Measurements from ENCODE around the gene KIF24. TPM values are rescaled to one million over a fixed set of nuclear protein-coding genes. Genes with fewer than 3 reads are reported as not detected.

KIF24 gene
- total RNA-seq, 2 donors from 2014 or later = 0.56 to 1.1 TPM

DNA sequence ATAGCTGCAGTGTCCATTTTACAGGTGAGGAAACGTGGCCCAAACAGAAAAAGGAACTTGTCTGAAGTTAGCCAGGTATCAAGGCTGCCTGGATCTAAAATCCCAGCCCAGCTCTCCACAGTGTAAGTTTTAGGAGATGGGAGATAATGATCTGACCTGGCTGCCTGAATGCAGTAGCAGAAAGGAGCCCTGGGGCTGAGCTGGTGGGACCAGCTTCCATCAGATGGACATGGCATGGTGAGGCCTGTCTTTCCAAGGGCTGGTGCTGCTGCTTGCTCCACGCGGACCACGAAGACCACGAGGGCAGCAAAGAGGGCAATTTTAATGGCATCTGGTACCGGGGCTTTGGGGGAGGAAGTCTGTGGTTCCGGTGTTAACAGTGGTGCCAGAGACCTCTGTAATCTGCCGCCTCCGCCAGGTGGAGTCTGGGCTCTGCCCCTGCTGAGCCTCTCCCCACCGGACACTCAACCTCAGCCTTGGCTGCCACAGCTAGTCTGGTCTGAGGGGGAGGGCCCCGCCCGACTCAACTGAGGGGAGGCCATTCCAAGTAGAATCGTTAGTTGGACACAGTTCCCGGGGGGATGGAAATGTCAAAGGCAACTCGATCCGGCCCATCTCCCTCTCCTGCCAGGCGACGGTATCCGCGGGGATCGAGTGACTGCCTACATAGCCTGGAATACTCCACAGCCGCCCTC lies 47.0 kb upstream of the KIF24 start:
- Histone ChIP-seq H3K9me3 (no peaks in the 10 kb centered on the region), H3K4me1 (ENCODE audit: control insufficient read depth in 1 of 2, low read depth in 2 of 2) (peaks cover 14 to 27% of the 10 kb centered on the region in 2 donors), H3K27me3 (replicated peaks; ENCODE audit: insufficient read depth) (no peaks in the 10 kb centered on the region), H3K4me3 (peak overlapping the region; percentile 79), H3K27ac (peak overlapping the region; percentile 13 to 59), H3K36me3 (peaks cover 13% of the 10 kb centered on the region)
- ATAC-seq (ENCODE audit: insufficient number of reproducible peaks, low FRiP score, low read depth) (no peak), DNase-seq (ENCODE audit: low spot score) (no peak)
- TF ChIP-seq, protein P1, sequence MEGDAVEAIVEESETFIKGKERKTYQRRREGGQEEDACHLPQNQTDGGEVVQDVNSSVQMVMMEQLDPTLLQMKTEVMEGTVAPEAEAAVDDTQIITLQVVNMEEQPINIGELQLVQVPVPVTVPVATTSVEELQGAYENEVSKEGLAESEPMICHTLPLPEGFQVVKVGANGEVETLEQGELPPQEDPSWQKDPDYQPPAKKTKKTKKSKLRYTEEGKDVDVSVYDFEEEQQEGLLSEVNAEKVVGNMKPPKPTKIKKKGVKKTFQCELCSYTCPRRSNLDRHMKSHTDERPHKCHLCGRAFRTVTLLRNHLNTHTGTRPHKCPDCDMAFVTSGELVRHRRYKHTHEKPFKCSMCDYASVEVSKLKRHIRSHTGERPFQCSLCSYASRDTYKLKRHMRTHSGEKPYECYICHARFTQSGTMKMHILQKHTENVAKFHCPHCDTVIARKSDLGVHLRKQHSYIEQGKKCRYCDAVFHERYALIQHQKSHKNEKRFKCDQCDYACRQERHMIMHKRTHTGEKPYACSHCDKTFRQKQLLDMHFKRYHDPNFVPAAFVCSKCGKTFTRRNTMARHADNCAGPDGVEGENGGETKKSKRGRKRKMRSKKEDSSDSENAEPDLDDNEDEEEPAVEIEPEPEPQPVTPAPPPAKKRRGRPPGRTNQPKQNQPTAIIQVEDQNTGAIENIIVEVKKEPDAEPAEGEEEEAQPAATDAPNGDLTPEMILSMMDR (IDR thresholded peaks at IDR 0.05) = no peak

DNA sequence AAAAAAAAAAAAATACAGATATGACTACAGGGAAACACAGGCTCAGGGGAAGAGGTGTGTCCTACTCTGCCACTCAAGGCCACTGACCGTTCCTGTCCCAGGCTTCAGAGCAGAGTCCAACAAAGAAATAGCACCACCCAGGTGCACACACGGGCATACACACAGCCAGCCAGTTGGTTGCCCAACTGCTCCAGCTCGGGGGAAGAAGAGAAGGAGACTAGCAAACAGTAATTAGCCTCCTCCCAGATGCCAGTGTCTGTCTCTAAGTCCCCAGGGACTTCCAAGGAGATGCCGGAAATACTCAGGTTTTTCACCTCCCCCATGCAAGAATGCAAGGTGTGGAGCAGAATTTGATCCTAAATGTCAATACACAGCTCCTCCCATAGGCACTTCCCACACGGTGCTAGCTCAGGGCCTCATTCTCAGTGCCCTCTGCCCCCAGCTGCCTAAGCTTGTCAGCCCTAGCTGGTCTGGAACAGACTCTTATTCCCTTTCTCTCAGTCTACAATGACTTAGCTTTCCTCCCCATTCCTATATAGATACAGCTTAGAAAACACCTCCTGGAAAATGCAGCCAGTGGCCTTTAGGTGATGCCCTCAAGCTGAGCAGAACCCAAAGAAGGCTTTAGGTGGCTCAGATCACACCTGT lies 46.0 kb upstream of the KIF24 start:
- peaks cover 18% of the 10 kb centered on the region for H3K36me3 ChIP-seq
- no peak overlapping the region for H3K4me3 ChIP-seq
- TF ChIP-seq, protein P1 (IDR thresholded peaks at IDR 0.05) = no peak
- H3K27me3 ChIP-seq (replicated peaks; ENCODE audit: insufficient read depth) = no peaks in the 10 kb centered on the region
- ATAC-seq (ENCODE audit: insufficient number of reproducible peaks, low FRiP score, low read depth) (no peak), DNase-seq (ENCODE audit: low spot score) (no peak)
- no peaks in the 10 kb centered on the region for H3K9me3 ChIP-seq
- peaks cover 9 to 19% of the 10 kb centered on the region in 2 donors for H3K4me1 ChIP-seq (ENCODE audit: control insufficient read depth in 1 of 2, low read depth in 2 of 2)
- peak overlapping the region; percentile 4 to 59 for H3K27ac ChIP-seq

DNA sequence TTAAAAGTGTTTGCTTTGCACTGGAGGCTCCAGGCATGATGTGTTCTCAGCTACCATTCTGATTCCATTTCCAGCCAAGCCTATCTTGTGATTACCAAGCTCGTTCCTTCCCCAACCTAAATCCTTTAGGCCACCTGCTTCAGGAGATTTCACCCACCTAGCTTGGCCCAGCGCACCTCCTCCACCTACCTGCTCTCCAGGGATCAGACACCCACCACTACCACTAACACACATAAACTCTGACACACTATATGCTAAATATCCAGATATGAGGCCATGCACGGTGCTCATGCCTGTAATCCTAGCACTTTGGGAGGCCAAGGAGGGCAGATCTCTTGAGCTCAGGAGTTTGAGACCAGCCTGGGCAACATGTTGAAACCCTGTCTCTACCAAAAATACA lies 45.3 kb upstream of the KIF24 start:
- H3K4me3 ChIP-seq = no peak overlapping the region
- no peak overlapping the region for H3K27ac ChIP-seq
- no peaks in the 10 kb centered on the region for H3K9me3 ChIP-seq
- peaks cover 22% of the 10 kb centered on the region for H3K36me3 ChIP-seq
- DNase-seq (ENCODE audit: low spot score) (no peak), ATAC-seq (ENCODE audit: insufficient number of reproducible peaks, low FRiP score, low read depth) (no peak)
- H3K4me1 ChIP-seq (ENCODE audit: control insufficient read depth in 1 of 2, low read depth in 2 of 2) = peaks cover 6 to 14% of the 10 kb centered on the region in 2 donors
- H3K27me3 ChIP-seq (replicated peaks; ENCODE audit: insufficient read depth) = no peaks in the 10 kb centered on the region
- TF ChIP-seq, protein P1 (IDR thresholded peaks at IDR 0.05) = no peak

DNA sequence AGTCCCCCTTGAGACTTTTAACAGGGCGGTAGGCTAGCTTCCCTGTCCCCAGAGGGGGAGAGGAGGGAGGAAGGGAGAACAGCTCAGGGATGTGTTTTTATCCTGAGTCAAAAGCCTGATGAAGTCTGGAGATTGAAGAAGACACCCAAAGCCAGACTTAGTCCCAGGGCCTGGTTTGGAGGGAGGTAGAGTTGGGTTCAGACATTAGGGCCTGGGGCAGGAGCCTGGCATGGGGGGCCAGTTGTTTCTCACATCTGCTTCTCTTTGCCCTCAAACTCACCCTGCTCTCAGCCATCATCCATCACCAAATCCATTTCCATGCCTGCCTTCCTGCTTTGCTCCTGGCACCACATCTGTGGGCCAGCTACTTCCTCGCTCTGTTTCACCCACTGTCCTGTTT lies 44.7 kb upstream of the KIF24 start:
- TF ChIP-seq, protein P1 (IDR thresholded peaks at IDR 0.05) = no peak
- no peak overlapping the region for H3K27ac ChIP-seq
- no peak for ATAC-seq (ENCODE audit: insufficient number of reproducible peaks, low FRiP score, low read depth)
- no peaks in the 10 kb centered on the region for H3K27me3 ChIP-seq (replicated peaks; ENCODE audit: insufficient read depth)
- no peak for DNase-seq (ENCODE audit: low spot score)
- H3K4me1 ChIP-seq (ENCODE audit: control insufficient read depth in 1 of 2, low read depth in 2 of 2) = peaks cover 6 to 14% of the 10 kb centered on the region in 2 donors
- H3K9me3 ChIP-seq = no peaks in the 10 kb centered on the region
- peaks cover 22% of the 10 kb centered on the region for H3K36me3 ChIP-seq
- H3K4me3 ChIP-seq = no peak overlapping the region

DNA sequence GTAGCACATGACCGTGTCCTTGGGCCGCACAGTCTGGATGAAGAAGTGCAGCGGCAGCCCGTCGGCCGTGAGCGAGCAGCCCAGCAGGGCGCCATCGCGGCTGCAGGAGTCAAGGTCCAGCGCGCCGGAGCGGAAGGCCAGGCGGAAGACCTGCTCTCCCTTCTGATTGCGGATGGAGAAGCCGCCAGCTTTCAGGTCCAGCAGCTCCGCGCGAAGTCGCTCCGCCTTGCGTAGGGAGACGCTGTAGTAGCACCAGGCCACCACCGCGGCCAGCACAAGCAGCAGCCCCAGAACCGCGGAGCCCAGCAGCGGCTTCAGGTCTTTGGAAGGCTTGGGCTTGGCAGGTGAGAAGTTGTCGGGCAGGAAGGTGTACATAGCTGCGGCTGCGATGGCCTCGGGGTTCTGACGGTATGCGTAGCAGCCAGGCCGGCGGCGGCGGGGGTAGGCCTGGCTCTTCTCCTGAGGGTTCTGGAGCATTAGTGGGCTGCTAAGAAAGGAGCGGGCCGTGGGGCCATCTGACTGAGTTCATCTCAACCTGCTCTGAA lies 43.5 kb upstream of the KIF24 start:
- H3K36me3 ChIP-seq = peaks cover 22% of the 10 kb centered on the region
- H3K9me3 ChIP-seq = no peaks in the 10 kb centered on the region
- TF ChIP-seq, protein P1 (IDR thresholded peaks at IDR 0.05) = no peak
- no peaks in the 10 kb centered on the region for H3K27me3 ChIP-seq (replicated peaks; ENCODE audit: insufficient read depth)
- DNase-seq (ENCODE audit: low spot score) = no peak
- no peak overlapping the region for H3K4me3 ChIP-seq
- H3K27ac ChIP-seq = no peak overlapping the region
- H3K4me1 ChIP-seq (ENCODE audit: control insufficient read depth in 1 of 2, low read depth in 2 of 2) = peaks cover 6 to 14% of the 10 kb centered on the region in 2 donors
- no peak for ATAC-seq (ENCODE audit: insufficient number of reproducible peaks, low FRiP score, low read depth)
